Vagina (tissue), 2 donors: Measurements from ENCODE around the gene RNF112.

Source experiments
- POLR2A ChIP-seq, 2 donors: fragments of 450-650 bp; IDR thresholded peaks; one replicate each; pipeline ENCODE4 v1.6.1; 2017; ENCODE audit warnings: antibody characterized with exemption in 2 of 2, mild to moderate bottlenecking in 2 of 2, moderate library complexity in 2 of 2
- POLR2AphosphoS5 ChIP-seq, 2 donors: sonication (generic); formaldehyde crosslinking; IDR thresholded peaks; one replicate each; pipeline ENCODE4 v1.9.0; 2017; ENCODE audit warnings: antibody characterized with exemption in 2 of 2, mild to moderate bottlenecking in 2 of 2, low read depth in 1 of 2; ENCODE audit not compliant: insufficient read depth in 1 of 2
- TF ChIP-seq, protein P1 (sequence below), 3 experiments: fragments of 450-650 bp in 2 of 3; fragments of 200-600 bp in 1 of 3; sonication (generic) in 1 of 3; IDR thresholded peaks; one replicate each; pipeline ENCODE4 v1.5.1; 2017 to 2019; ENCODE audit warnings: antibody characterized with exemption in 3 of 3, mild to moderate bottlenecking in 2 of 3, moderate library complexity in 2 of 3

DNA sequence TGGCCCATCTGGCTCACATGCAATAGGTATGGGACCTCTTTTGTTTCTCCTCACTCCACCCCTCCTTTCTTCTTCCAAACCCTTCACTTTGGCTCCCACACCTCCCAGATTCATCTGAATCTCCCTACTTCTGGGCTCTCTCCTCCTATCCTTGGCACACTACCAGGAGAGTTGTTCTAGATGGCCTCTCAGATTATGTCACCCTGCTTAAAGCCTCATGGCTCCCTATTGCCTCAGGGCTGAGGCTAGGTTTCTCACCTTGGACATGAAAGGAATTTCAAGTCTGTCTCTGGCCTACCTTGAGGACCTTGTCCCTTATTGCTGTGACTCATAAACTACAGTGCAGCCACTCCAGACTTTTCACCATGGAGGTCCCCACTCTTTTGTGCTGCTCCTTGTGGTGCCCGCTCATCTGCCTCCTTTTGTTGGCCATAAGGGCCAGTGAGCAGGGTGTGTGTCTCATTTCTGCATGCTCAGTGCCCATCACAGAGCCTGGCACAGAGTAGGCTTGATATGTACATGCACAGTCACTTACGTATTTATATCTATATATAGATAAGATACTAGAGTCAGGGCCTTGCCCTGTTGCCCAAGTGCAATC is 23.0 kb upstream of the RNF112 start:
- TF ChIP-seq, protein P1, sequence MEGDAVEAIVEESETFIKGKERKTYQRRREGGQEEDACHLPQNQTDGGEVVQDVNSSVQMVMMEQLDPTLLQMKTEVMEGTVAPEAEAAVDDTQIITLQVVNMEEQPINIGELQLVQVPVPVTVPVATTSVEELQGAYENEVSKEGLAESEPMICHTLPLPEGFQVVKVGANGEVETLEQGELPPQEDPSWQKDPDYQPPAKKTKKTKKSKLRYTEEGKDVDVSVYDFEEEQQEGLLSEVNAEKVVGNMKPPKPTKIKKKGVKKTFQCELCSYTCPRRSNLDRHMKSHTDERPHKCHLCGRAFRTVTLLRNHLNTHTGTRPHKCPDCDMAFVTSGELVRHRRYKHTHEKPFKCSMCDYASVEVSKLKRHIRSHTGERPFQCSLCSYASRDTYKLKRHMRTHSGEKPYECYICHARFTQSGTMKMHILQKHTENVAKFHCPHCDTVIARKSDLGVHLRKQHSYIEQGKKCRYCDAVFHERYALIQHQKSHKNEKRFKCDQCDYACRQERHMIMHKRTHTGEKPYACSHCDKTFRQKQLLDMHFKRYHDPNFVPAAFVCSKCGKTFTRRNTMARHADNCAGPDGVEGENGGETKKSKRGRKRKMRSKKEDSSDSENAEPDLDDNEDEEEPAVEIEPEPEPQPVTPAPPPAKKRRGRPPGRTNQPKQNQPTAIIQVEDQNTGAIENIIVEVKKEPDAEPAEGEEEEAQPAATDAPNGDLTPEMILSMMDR (IDR thresholded peaks at IDR 0.05): no peak
- no peak for TF ChIP-seq POLR2A (IDR thresholded peaks at IDR 0.05)
- TF ChIP-seq POLR2AphosphoS5 (IDR thresholded peaks at IDR 0.05; ENCODE audit: insufficient read depth in 1 of 2, low read depth in 1 of 2): no peak
